A549 (cell line): ENCODE results near the gene KLHL41. TPM values are rescaled to one million over a fixed set of nuclear protein-coding genes. Genes with fewer than 3 reads are reported as not detected.
"Not testable (repeated sequence)": the region's sequence is repeated elsewhere in the genome, so short reads cannot be mapped to it uniquely, and the experiment has no call there.

Experiments
- ATAC-seq, 2 experiments: fragments of 200-7000 bp in 1 of 2; fragments of >200 bp in 1 of 2; cut with Nextera tagmentation in 1 of 2; cut with Tn5 transposase in 1 of 2; 3 replicates each; pipeline versions ENCODE4 v1.8.0 to v1.9.1; 2018 to 2020; ENCODE audit warnings: mild to moderate bottlenecking in 1 of 2, moderate library complexity in 1 of 2
- CTCF ChIA-PET: fragments of 300-600 bp; sonication (Branson Sonifier 250); formaldehyde crosslinking; extraction: SDS; loops from one replicate; lab custom pipeline; 2021; ENCODE audit warnings: antibody characterized with exemption, inconsistent platforms; lab: Yijun Ruan, JAX
- POLR2A ChIA-PET: fragments of 350-600 bp; formaldehyde crosslinking; extraction: SDS; loops from one replicate; lab custom pipeline; 2021; ENCODE audit warnings: antibody characterized with exemption, inconsistent platforms; lab: Yijun Ruan, JAX
- DNase-seq, 2 experiments: peaks; one replicate each; pipeline versions ENCODE4 v3.0.0 to v3.0.0-alpha.2; 2011 to 2016; ENCODE audit warnings: low read depth in 1 of 2, low spot score in 1 of 2
- FAIRE-seq: peaks from 2 replicates; lab custom pipeline; 2011; peaks lifted over from hg19 to GRCh38; lab: Jason Lieb, UNC
- H3K27ac ChIP-seq, 2 experiments: fragments of >200 bp; sonication (Bioruptor Twin); formaldehyde crosslinking; 3 replicates each; pipeline ENCODE4 v1.5.1; 2016 to 2017
- H3K4me1 ChIP-seq: fragments of >200 bp; sonication (Bioruptor Twin); formaldehyde crosslinking; 3 replicates; pipeline ENCODE4 v1.6.1; 2016
- H3K4me2 ChIP-seq: fragments of >200 bp; sonication (Bioruptor Twin); formaldehyde crosslinking; 3 replicates; pipeline ENCODE4 v1.6.1; 2016
- H3K4me3 ChIP-seq: fragments of >200 bp; sonication (Bioruptor Twin); formaldehyde crosslinking; 3 replicates; pipeline ENCODE4 v1.5.1; 2016
- H3K9me3 ChIP-seq: fragments of >200 bp; sonication (Bioruptor Twin); formaldehyde crosslinking; 3 replicates; pipeline ENCODE4 v1.6.1; 2016
- EP300 ChIP-seq, 2 experiments: fragments of >200 bp; sonication (Bioruptor Twin); formaldehyde crosslinking; IDR thresholded peaks; 2 replicates in 1 of 2; 3 replicates in 1 of 2; pipeline ENCODE4 v1.6.1; 2016 to 2017
- FOSL2 ChIP-seq, 2 experiments: fragments of 450-650 bp in 1 of 2; fragments of >200 bp in 1 of 2; sonication (Bioruptor Twin) in 1 of 2; formaldehyde crosslinking; IDR thresholded peaks; 2 replicates each; pipeline versions ENCODE4 v1.5.0 to v1.6.1; 2016 to 2020; ENCODE audit warnings: mild to moderate bottlenecking in 1 of 2, moderate library complexity in 1 of 2
- FOXS1 ChIP-seq: fragments of 250-450 bp; sonication (Bioruptor Pico); IDR thresholded peaks from 2 replicates; pipeline ENCODE4 v1.5.0; 2020; ENCODE audit warnings: mild to moderate bottlenecking, moderate library complexity
- HEYL ChIP-seq: fragments of 250-450 bp; sonication (Bioruptor Pico); IDR thresholded peaks from 2 replicates; pipeline ENCODE4 v1.8.0; 2021; ENCODE audit warnings: mild to moderate bottlenecking, moderate library complexity
- JUN ChIP-seq, 2 experiments: fragments of >200 bp; sonication (Bioruptor Twin); formaldehyde crosslinking; IDR thresholded peaks; 2 replicates in 1 of 2; 3 replicates in 1 of 2; pipeline ENCODE4 v1.6.1; 2016 to 2017
- MAFK ChIP-seq: fragments of 450-650 bp; IDR thresholded peaks from 2 replicates; pipeline ENCODE4 v1.6.1; 2014; ENCODE audit not compliant: partially characterized antibody
- MAZ ChIP-seq: fragments of 150-350 bp; IDR thresholded peaks from 2 replicates; pipeline ENCODE4 v1.6.1; 2014; ENCODE audit warnings: antibody characterized with exemption, low read depth, low read length, borderline replicate concordance
- NR3C1 ChIP-seq: fragments of >200 bp; sonication (Bioruptor Twin); formaldehyde crosslinking; IDR thresholded peaks from 3 replicates; pipeline ENCODE4 v1.6.1; 2017
- RAD21 ChIP-seq, 2 experiments: fragments of >200 bp in 1 of 2; sonication (Bioruptor Twin) in 1 of 2; formaldehyde crosslinking in 1 of 2; IDR thresholded peaks in 1 of 2; conservative IDR thresholded peaks in 1 of 2; 2 replicates in 1 of 2; 3 replicates in 1 of 2; pipeline ENCODE4 v1.6.1; 2012 to 2018; ENCODE audit warnings: inconsistent platforms in 1 of 2
- RCOR1 ChIP-seq: fragments of 150-350 bp; IDR thresholded peaks from 2 replicates; pipeline ENCODE4 v1.6.1; 2014; ENCODE audit warnings: antibody characterized with exemption, low read length, low read depth
- RNF2 ChIP-seq: fragments of 200-600 bp; sonication (generic); IDR thresholded peaks from 2 replicates; pipeline ENCODE4 v1.6.1; 2016; ENCODE audit warnings: low read depth, mild to moderate bottlenecking, antibody characterized with exemption, moderate library complexity, borderline replicate concordance
- SMC3 ChIP-seq: fragments of >200 bp; sonication (Bioruptor Twin); formaldehyde crosslinking; IDR thresholded peaks from 3 replicates; pipeline ENCODE4 v1.6.1; 2018; ENCODE audit warnings: inconsistent platforms
- TFCP2L1 ChIP-seq: fragments of 250-450 bp; sonication (Bioruptor Pico); IDR thresholded peaks from 2 replicates; pipeline ENCODE4 v1.5.0; 2021; ENCODE audit warnings: mild to moderate bottlenecking
- TP53 ChIP-seq: fragments of 250-450 bp; sonication (Bioruptor Pico); IDR thresholded peaks from 2 replicates; pipeline ENCODE4 v1.5.0; 2021; ENCODE audit warnings: mild to moderate bottlenecking, moderate library complexity
- ZC3H11A ChIP-seq: fragments of 450-650 bp; IDR thresholded peaks from 2 replicates; pipeline ENCODE4 v1.6.1; 2014; ENCODE audit warnings: antibody characterized with exemption, mild to moderate bottlenecking
- ZNF302 ChIP-seq: fragments of 250-450 bp; sonication (Bioruptor Pico); IDR thresholded peaks from 2 replicates; pipeline ENCODE4 v1.9.0; 2021; ENCODE audit warnings: inconsistent platforms, mild to moderate bottlenecking, moderate library complexity
- WGBS: methylation state at CpG from one replicate; pipeline ENCODE4 v1.1.6; 2017; ENCODE audit errors: missing lambda C conversion rate; 5-methylcytosine and 5-hydroxymethylcytosine counted together
- polyA plus RNA-seq, 4 experiments: library from polyadenylated mRNA; depleted of rRNA in 3 of 4; stranded (reverse); fragments of >200 nt; fragmentation: RNase III in 1 of 4; extraction: RNeasy Plus Mini Kit Qiagen cat#74134 plus additional on column Dnase treatment in 1 of 4; gene quantifications; 2 replicates in 3 of 4; 3 replicates in 1 of 4; pipeline ENCODE4 v1.2.3, GENCODE V29; 2011 to 2017
- TF ChIP-seq, protein P1 (sequence below): fragments of >200 bp; sonication (Bioruptor Twin); formaldehyde crosslinking; IDR thresholded peaks from 3 replicates; pipeline ENCODE4 v1.5.1; 2016
- TF ChIP-seq, protein P2 (sequence below): fragments of 450-650 bp; IDR thresholded peaks from 2 replicates; pipeline ENCODE4 v1.6.1; 2014; ENCODE audit warnings: antibody characterized with exemption

KLHL41 gene
- polyA plus RNA-seq, 2 of the 4 experiments (the other 2 are of a cell fraction), result 0.06 to 0.08 TPM

GRCh38 chr2:169528271-169528701, 18.8 kb downstream of the KLHL41 start:
- ATAC-seq (peak; percentile 86 to 98), DNase-seq (peak; percentile 23 to 66), FAIRE-seq (no peak)
- POLR2A ChIA-PET, result no interaction called here
- no peaks in the 10 kb centered on the region for H3K4me1 ChIP-seq
- H3K27ac ChIP-seq, result no peak overlapping the region
- H3K4me3 ChIP-seq, result no peak overlapping the region
- 0% methylated on average over 2 of the region's 2 CpGs for WGBS
- peak; percentile 46 to 63; a peak in 4 of 5 replicates for TF ChIP-seq RAD21 (conservative IDR thresholded peaks at IDR 0.05 in 1 of 2, IDR thresholded peaks at IDR 0.05 in 1 of 2)
- peak; percentile 72 for TF ChIP-seq SMC3
- TF ChIP-seq NR3C1, result no peak
- TF ChIP-seq, protein P1, sequence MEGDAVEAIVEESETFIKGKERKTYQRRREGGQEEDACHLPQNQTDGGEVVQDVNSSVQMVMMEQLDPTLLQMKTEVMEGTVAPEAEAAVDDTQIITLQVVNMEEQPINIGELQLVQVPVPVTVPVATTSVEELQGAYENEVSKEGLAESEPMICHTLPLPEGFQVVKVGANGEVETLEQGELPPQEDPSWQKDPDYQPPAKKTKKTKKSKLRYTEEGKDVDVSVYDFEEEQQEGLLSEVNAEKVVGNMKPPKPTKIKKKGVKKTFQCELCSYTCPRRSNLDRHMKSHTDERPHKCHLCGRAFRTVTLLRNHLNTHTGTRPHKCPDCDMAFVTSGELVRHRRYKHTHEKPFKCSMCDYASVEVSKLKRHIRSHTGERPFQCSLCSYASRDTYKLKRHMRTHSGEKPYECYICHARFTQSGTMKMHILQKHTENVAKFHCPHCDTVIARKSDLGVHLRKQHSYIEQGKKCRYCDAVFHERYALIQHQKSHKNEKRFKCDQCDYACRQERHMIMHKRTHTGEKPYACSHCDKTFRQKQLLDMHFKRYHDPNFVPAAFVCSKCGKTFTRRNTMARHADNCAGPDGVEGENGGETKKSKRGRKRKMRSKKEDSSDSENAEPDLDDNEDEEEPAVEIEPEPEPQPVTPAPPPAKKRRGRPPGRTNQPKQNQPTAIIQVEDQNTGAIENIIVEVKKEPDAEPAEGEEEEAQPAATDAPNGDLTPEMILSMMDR, result peak; percentile 84
- no peaks in the 10 kb centered on the region for H3K9me3 ChIP-seq
- CTCF ChIA-PET, result interaction anchor here (0.8 to 1.7 kb wide), 13 partner anchors 9 to 349 kb away, joined by 3 to 10 read pairs (median 3); partner anchors contain the start of gene BBS5
- no peak overlapping the region for H3K4me2 ChIP-seq

- 91% methylated on average over 2 of the region's 2 CpGs for WGBS
- CTCF ChIA-PET, POLR2A ChIA-PET, FAIRE-seq, H3K9me3 ChIP-seq, ATAC-seq, H3K27ac ChIP-seq, DNase-seq, H3K4me3 ChIP-seq, H3K4me2 ChIP-seq, H3K4me1 ChIP-seq: not testable (repeated sequence)
These were observed 30.0 kb downstream of the KLHL41 start for GRCh38 chr2:169539460-169539859.

DNA sequence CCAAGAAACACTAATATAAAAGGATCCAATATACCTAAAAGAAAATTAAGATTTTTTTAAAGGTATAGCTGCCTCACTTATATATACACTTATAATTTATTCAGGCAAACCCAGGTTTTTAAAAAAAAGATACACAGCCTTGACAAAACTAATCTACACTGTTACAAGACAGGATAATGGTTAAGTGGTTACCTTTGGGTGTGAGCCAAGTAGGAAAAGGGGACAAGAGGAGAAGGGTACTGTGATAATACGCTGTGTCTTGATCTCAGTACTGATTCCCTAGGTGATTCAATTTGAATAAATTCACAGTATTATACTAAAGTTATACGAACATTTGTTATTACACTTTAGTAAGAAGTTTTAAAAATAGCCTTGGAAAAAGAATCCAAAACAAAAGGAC, 30.6 kb downstream of the KLHL41 start:
- ChIA-PET POLR2A (no interaction called here), CTCF (no interaction called here)
- ATAC-seq, result no peak
- Histone ChIP-seq H3K9me3 (no peaks in the 10 kb centered on the region), H3K4me3 (no peak overlapping the region), H3K4me1 (no peaks in the 10 kb centered on the region), H3K4me2 (no peak overlapping the region)
- 92% methylated on average over 2 of the region's 2 CpGs for WGBS
- no peak for FAIRE-seq
- DNase-seq, result no peak
- TF ChIP-seq FOSL2 (IDR thresholded peaks at IDR 0.05), result no peak
- no peak for TF ChIP-seq FOSL2 (CRISPR knock-in tag; IDR thresholded peaks at IDR 0.05)
- no peak for TF ChIP-seq MAZ
- TF ChIP-seq, protein P1, result no peak
- TF ChIP-seq NR3C1, result no peak
- no peak for TF ChIP-seq MAFK
- no peak for TF ChIP-seq ZC3H11A
- TF ChIP-seq RNF2, result no peak
- no peak for TF ChIP-seq TP53
- TF ChIP-seq JUN (IDR thresholded peaks at IDR 0.05), result no peak
- no peak for TF ChIP-seq FOXS1 (CRISPR knock-in tag)
- no peak for TF ChIP-seq ZNF302 (CRISPR knock-in tag)
- no peak for TF ChIP-seq HEYL
- TF ChIP-seq, protein P2, sequence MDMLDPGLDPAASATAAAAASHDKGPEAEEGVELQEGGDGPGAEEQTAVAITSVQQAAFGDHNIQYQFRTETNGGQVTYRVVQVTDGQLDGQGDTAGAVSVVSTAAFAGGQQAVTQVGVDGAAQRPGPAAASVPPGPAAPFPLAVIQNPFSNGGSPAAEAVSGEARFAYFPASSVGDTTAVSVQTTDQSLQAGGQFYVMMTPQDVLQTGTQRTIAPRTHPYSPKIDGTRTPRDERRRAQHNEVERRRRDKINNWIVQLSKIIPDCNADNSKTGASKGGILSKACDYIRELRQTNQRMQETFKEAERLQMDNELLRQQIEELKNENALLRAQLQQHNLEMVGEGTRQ, result no peak
- TF ChIP-seq TFCP2L1 (CRISPR knock-in tag), result no peak
- TF ChIP-seq EP300 (IDR thresholded peaks at IDR 0.05), result no peak
- no peak for TF ChIP-seq RCOR1
- TF ChIP-seq, all 56 proteins: peak for 0
- no peak overlapping the region for H3K27ac ChIP-seq
